Motor neuron (in vitro differentiated cells): ENCODE measurements around the gene ZNF316. TPM values are rescaled to one million over a fixed set of nuclear protein-coding genes. Genes with fewer than 3 reads are reported as not detected.

Experiments used
- ATAC-seq, 8 experiments: fragments of 200-7000 bp; cut with Tn5 transposase; replicated peaks in 6 of 8; 2 replicates each; pipeline ENCODE4 v1.8.0; 2021; ENCODE audit warnings: mild to moderate bottlenecking in 8 of 8, moderate library complexity in 8 of 8
- H3K27ac ChIP-seq, 2 donors: fragments of 250-450 bp; sonication (Bioruptor Pico); 2 replicates each; pipeline ENCODE4 v1.9.0; 2021; ENCODE audit warnings: antibody characterized with exemption in 2 of 2, mild to moderate bottlenecking in 2 of 2, moderate library complexity in 1 of 2
- H3K4me1 ChIP-seq, 2 donors: fragments of 250-450 bp; sonication (Bioruptor Pico); replicated peaks in 1 of 2; 2 replicates each; pipeline ENCODE4 v1.6.1; 2021; ENCODE audit warnings: antibody characterized with exemption in 2 of 2, mild to moderate bottlenecking in 2 of 2, moderate library complexity in 1 of 2
- H3K4me3 ChIP-seq, 5 donors: fragments of 250-450 bp; sonication (Bioruptor Pico); 2 replicates each; pipeline ENCODE4 v1.9.0; 2021; ENCODE audit warnings: antibody characterized with exemption in 5 of 5, mild to moderate bottlenecking in 5 of 5, moderate library complexity in 4 of 5
- WGBS, 10 experiments: fragments of 450-650 bp; shearing (Covaris generic); methylation state at CpG; one replicate each; pipeline ENCODE4 v1.0.0; 2022; 5-methylcytosine and 5-hydroxymethylcytosine counted together
- in situ Hi-C, 9 experiments: fragments of 400-800 bp; cut with MboI; loops; one replicate each; pipeline ENCODE4 v1.15.0; 2021; ENCODE audit warnings: low sequenced_read_pairs in 9 of 9, low pct_unique_long_range_greater_than_20kb in 2 of 9; ENCODE audit not compliant: unreplicated experiment in 9 of 9
- total RNA-seq, 8 experiments: library from RNA; unstranded; fragments of 300-600 nt; gene quantifications; 2 replicates each; pipeline versions ENCODE4 v1.2.3 to v1.2.4, GENCODE V29; 2022

The ZNF316 gene
- total RNA-seq, 8 experiments from 2014 or later: 6.2 to 16.8 (median 12.4) TPM

GRCh38 chr7:6613706-6614105, 23.4 kb upstream of the ZNF316 start:
- Histone ChIP-seq H3K27ac (no peak overlapping the region), H3K4me1 (peaks cover 3 to 6% of the 10 kb centered on the region in 2 donors), H3K4me3 (no peak overlapping the region)
- no peak for ATAC-seq
- WGBS, 10 experiments: 0 to 67% (median 60%) methylated on average over 1 of the region's 2 CpGs; no CpG with 5 or more reads in 7 of the 10 experiments
- in situ Hi-C loops: no loop called here

GRCh38 chr7:6614953-6615722, 22.0 kb upstream of the ZNF316 start, which contains the start of gene ZNF853:
ZNF853 (plus strand) TSS chr7:6615610; CDS start chr7:6616175, 565 bp downstream.
- H3K4me1 ChIP-seq: peaks cover 3 to 6% of the 10 kb centered on the region in 2 donors
- in situ Hi-C loops: no loop called here
- peak within 1 kb of the TSS; percentile 66 to 92 (median 83) for H3K4me3 ChIP-seq
- peak within 1 kb of the TSS; percentile 48 to 85 for H3K27ac ChIP-seq
- peak in 7 of 8 experiments; percentile 25 to 89 (median 85) for ATAC-seq
- 1% methylated on average over 13 of the region's 91 CpGs; no CpG with 5 or more reads in 9 of the 10 experiments for WGBS, 10 experiments

- Histone ChIP-seq H3K27ac (peak overlapping the region; percentile 35 to 85), H3K4me1 (peaks cover 3 to 6% of the 10 kb centered on the region in 2 donors), H3K4me3 (peak overlapping the region; percentile 66 to 92 (median 83))
- 11 to 100% (median 69%) methylated on average over 3 to 10 of the region's 63 CpGs; no CpG with 5 or more reads in 4 of the 10 experiments for WGBS, 10 experiments
- peak in 6 of 8 experiments; percentile 37 to 47 (median 46) for ATAC-seq
- in situ Hi-C loops: no loop called here
Observed at GRCh38 chr7:6615723-6616555, 21.2 kb upstream of the ZNF316 start.

GRCh38 chr7:6616854-6617643, 20.1 kb upstream of the ZNF316 start:
- 40 to 96% (median 83%) methylated on average over 1 to 9 of the region's 20 CpGs; no CpG with 5 or more reads in 4 of the 10 experiments for WGBS, 10 experiments
- no peak overlapping the region for H3K27ac ChIP-seq
- no peak overlapping the region for H3K4me3 ChIP-seq
- peaks cover 3 to 6% of the 10 kb centered on the region in 2 donors for H3K4me1 ChIP-seq
- in situ Hi-C loops: no loop called here
- no peak for ATAC-seq

GRCh38 chr7:6618621-6619020, 18.5 kb upstream of the ZNF316 start:
- no peak overlapping the region for H3K27ac ChIP-seq
- peaks cover 3 to 6% of the 10 kb centered on the region in 2 donors for H3K4me1 ChIP-seq
- ATAC-seq: no peak
- WGBS, 10 experiments: 74 to 100% (median 86%) methylated on average over 1 to 4 of the region's 4 CpGs; no CpG with 5 or more reads in 6 of the 10 experiments
- in situ Hi-C loops: no loop called here
- no peak overlapping the region for H3K4me3 ChIP-seq

- 33 to 100% (median 88%) methylated on average over 1 to 3 of the region's 3 CpGs; no CpG with 5 or more reads in 4 of the 10 experiments for WGBS, 10 experiments
- H3K27ac ChIP-seq: no peak overlapping the region
- in situ Hi-C loops: no loop called here
- peaks cover 3 to 6% of the 10 kb centered on the region in 2 donors for H3K4me1 ChIP-seq
- ATAC-seq: no peak
- H3K4me3 ChIP-seq: no peak overlapping the region
Observed at GRCh38 chr7:6619961-6620360, 17.2 kb upstream of the ZNF316 start.

GRCh38 chr7:6621195-6622133, 15.7 kb upstream of the ZNF316 start:
- ATAC-seq: no peak
- no peak overlapping the region for H3K4me3 ChIP-seq
- H3K27ac ChIP-seq: no peak overlapping the region
- WGBS, 10 experiments: 47 to 100% (median 95%) methylated on average over 1 to 9 of the region's 20 CpGs; no CpG with 5 or more reads in 1 of the 10 experiments
- H3K4me1 ChIP-seq: peaks cover 0 to 3% of the 10 kb centered on the region in 2 donors
- in situ Hi-C loops: no loop called here

GRCh38 chr7:6622134-6622710, 14.9 kb upstream of the ZNF316 start:
- Histone ChIP-seq H3K4me3 (no peak overlapping the region), H3K4me1 (no peaks in the 10 kb centered on the region), H3K27ac (no peak overlapping the region)
- WGBS, 10 experiments: 80 to 100% (median 96%) methylated on average over 1 to 22 of the region's 67 CpGs; no CpG with 5 or more reads in 5 of the 10 experiments
- no peak for ATAC-seq
- in situ Hi-C loops: no loop called here

- WGBS, 10 experiments: 49 to 100% (median 97%) methylated on average over 1 to 6 of the region's 15 CpGs; no CpG with 5 or more reads in 5 of the 10 experiments
- ATAC-seq: no peak
- Histone ChIP-seq H3K4me3 (no peak overlapping the region), H3K4me1 (no peaks in the 10 kb centered on the region), H3K27ac (no peak overlapping the region)
- in situ Hi-C loops: no loop called here
Observed at GRCh38 chr7:6623589-6624245, 13.4 kb upstream of the ZNF316 start.

- no peak overlapping the region for H3K27ac ChIP-seq
- H3K4me1 ChIP-seq: no peaks in the 10 kb centered on the region
- no peak overlapping the region for H3K4me3 ChIP-seq
- no peak for ATAC-seq
- in situ Hi-C loops: no loop called here
- WGBS, 10 experiments: 25 to 93% (median 70%) methylated on average over 1 to 3 of the region's 3 CpGs
Observed at GRCh38 chr7:6624246-6624611, 12.9 kb upstream of the ZNF316 start.

- H3K27ac ChIP-seq: no peak overlapping the region
- H3K4me1 ChIP-seq: no peaks in the 10 kb centered on the region
- no peak overlapping the region for H3K4me3 ChIP-seq
- no peak for ATAC-seq
- 60 to 96% (median 83%) methylated on average over 1 to 4 of the region's 6 CpGs; no CpG with 5 or more reads in 4 of the 10 experiments for WGBS, 10 experiments
- in situ Hi-C loops: no loop called here
Observed at GRCh38 chr7:6628045-6628444, 9.1 kb upstream of the ZNF316 start.
